HepG2 (cell line): ENCODE measurements around the gene ZBTB7A.

ENCODE experiments used
- CEBPB ChIP-seq: IDR thresholded peaks from 2 replicates; pipeline ENCODE4 v1.6.1; 2011; ENCODE audit warnings: low read depth, low read length, improper control_type of control experiment, borderline replicate concordance
- JUN ChIP-seq: sonication (generic); formaldehyde crosslinking; IDR thresholded peaks from 2 replicates; pipeline ENCODE4 v1.4.0; 2020; ENCODE audit warnings: mild to moderate bottlenecking, missing genetic modification reagents
- MAZ ChIP-seq, 2 experiments: sonication (generic) in 1 of 2; formaldehyde crosslinking in 1 of 2; IDR thresholded peaks; 2 replicates each; pipeline versions ENCODE4 v1.5.0 to v1.6.1; 2012 to 2020; ENCODE audit warnings: low read depth in 2 of 2, mild to moderate bottlenecking in 2 of 2, borderline replicate concordance in 1 of 2, improper control_type of control experiment in 1 of 2, low read length in 1 of 2, missing genetic modification reagents in 1 of 2, moderate library complexity in 1 of 2
- POLR2G ChIP-seq: fragments of 200-400 bp; formaldehyde crosslinking; IDR thresholded peaks from 2 replicates; pipeline ENCODE4 v1.6.1; 2018; ENCODE audit warnings: mild to moderate bottlenecking, low read depth, low read length, moderate library complexity
- SAP130 ChIP-seq: IDR thresholded peaks from 2 replicates; pipeline ENCODE4 v1.6.1; 2016; ENCODE audit warnings: low read depth
- SOX6 ChIP-seq, 2 experiments: fragments of 450-650 bp in 1 of 2; sonication (generic) in 1 of 2; formaldehyde crosslinking in 1 of 2; IDR thresholded peaks; 2 replicates each; pipeline versions ENCODE4 v1.4.0 to v1.6.1; 2017 to 2020; ENCODE audit warnings: antibody characterized with exemption in 1 of 2, mild to moderate bottlenecking in 1 of 2, missing genetic modification reagents in 1 of 2
- ZNF800 ChIP-seq: sonication (generic); formaldehyde crosslinking; IDR thresholded peaks from 2 replicates; pipeline ENCODE4 v1.4.0; 2020; ENCODE audit warnings: missing genetic modification reagents

GRCh38 chr19:4087787-4088679 is 21.3 kb upstream of the ZBTB7A start:
- TF ChIP-seq SOX6 (IDR thresholded peaks at IDR 0.05) (no peak), SOX6 (CRISPR knock-in tag; IDR thresholded peaks at IDR 0.05) (no peak), JUN (no peak), CEBPB (no peak), POLR2G (no peak), SAP130 (no peak), ZNF800 (CRISPR knock-in tag) (no peak), MAZ (IDR thresholded peaks at IDR 0.05; ENCODE audit: borderline replicate concordance, low read depth, low read length) (no peak), MAZ (CRISPR knock-in tag; IDR thresholded peaks at IDR 0.05; ENCODE audit: low read depth) (no peak)
